ENCODE results near the gene PACSIN1.

PACSIN1 gene, protein sequence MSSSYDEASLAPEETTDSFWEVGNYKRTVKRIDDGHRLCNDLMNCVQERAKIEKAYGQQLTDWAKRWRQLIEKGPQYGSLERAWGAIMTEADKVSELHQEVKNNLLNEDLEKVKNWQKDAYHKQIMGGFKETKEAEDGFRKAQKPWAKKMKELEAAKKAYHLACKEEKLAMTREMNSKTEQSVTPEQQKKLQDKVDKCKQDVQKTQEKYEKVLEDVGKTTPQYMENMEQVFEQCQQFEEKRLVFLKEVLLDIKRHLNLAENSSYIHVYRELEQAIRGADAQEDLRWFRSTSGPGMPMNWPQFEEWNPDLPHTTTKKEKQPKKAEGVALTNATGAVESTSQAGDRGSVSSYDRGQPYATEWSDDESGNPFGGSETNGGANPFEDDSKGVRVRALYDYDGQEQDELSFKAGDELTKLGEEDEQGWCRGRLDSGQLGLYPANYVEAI

GRCh38 chr6:34465531-34466241, at the start of gene PACSIN1:
Gene PACSIN1 (plus strand): TSS chr6:34466076. CDS start chr6:34526306, 60,230 bp downstream.
- no peak for DNase-seq (ENCODE audit: low read depth in 2 of 2)

DNA sequence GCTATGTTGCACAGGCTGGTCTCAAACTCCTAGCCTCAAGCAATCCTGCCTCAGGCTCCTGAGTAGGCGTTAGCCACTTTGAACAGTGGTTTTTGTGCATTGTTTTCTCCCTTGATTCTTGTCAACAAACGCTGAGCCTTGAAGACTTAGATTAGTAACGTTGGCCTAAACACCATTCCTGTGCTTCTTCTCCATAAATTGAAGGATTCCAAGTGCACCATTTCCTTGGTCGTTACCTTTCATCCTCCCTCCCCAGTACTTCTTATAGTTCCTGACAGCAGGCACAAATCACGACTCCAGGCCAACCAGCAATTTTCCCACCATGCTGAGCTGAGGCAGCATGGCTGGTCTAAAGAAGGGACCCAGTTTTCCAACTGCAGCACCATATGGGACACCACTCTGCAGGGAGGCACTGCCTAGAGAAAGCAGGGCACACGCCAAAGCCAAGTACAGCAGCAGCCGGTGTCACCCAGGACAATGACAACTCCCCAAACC, 49.0 kb upstream of the PACSIN1 start:
- DNase-seq (ENCODE audit: low read depth in 2 of 2) = no peak

DNA sequence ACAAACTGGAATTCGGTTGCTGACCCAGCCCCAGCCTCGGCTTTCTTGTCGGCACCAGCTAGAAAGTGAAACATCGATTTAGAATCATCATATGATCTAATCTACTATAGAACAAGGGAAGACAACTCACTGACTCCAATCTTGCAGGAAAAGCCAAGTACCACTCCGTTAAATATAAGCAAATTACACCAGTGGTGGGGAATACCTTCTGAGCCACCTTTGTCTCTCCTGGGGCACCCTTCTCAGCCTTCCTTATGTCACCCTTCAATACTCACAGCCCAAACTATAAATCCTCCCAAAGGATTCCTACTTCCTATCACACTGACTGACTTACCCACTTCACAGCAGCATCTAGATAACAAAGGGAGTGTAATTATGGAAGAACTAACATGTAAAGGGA, 47.5 kb upstream of the PACSIN1 start:
- DNase-seq (ENCODE audit: low read depth in 2 of 2) = no peak

- DNase-seq (ENCODE audit: low read depth in 2 of 2) = no peak
These were observed 42.6 kb upstream of the PACSIN1 start for GRCh38 chr6:34423254-34423653.

DNA sequence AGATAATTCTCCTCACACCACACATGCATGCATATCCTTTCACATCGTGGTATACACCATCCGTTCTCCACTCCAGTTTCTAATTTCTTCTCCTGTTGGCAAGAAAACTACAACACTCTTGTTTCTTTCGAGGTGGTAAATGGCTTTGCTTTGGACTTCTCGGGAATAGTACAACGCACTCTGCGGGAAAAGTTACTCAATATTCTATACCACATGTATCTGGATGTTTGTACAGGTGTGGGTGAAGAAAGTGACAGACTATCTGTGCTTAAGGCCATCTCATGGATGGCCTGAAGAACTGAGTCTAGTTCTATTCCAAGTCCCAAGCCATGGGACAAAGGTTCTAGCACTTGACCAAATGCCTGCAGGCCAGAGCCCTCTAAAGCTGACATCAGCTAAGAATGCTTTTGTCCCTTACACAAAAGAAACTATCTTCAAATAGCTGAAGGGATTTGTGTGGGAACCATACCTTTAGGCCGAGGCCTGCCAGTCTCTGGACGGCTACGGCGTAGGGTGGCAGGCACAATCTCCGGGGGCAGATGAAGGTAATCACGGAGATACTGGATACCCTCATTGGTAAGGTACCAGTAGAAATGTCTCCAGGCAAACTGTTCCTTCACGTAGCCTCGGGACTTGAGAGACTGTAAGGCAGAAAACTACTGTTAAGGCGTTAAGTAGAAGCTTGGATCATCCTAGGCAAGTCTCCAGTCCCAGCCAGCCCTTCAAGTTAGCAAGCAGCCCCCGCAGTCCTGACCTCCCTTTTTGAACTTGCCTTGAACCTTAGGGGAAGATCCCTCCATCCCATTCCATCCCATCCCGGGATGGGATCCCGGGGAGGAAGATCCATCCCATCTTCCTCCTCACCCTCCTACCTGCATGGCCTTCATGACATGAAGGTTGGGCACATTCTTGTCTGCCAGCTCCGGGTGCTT, 41.4 kb upstream of the PACSIN1 start:
- DNase-seq (ENCODE audit: low read depth in 2 of 2) = no peak

- DNase-seq (ENCODE audit: low read depth in 2 of 2) = no peak
These were observed 40.8 kb upstream of the PACSIN1 start for GRCh38 chr6:34425132-34425497.

GRCh38 chr6:34425498-34426410, 40.1 kb upstream of the PACSIN1 start, which contains the start of gene RPS10:
Gene RPS10 (minus strand): TSS chr6:34426069. CDS start chr6:34425221, 848 bp downstream.
- peak; percentile 84 to 87 for DNase-seq (ENCODE audit: low read depth in 2 of 2)

DNA sequence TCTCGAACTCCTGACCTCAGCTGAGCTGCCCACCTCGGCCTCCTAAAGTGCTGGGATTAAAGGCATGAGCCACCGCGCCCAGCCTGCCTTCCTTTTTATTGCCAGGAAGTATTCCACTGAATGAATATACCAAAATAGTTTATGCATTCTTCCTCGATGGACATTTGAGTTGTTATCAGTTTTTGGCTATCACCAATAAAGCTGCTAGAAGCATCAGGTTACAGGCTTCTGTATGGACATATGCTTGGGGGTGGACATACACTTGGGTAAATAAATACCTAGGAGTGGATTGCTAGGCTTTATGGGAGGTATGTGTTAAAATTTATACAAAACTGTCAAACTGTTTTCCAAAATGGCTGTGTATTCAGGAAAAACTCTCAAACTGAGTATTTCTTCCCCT, 30.0 kb upstream of the PACSIN1 start:
- no peak for DNase-seq (ENCODE audit: low read depth in 2 of 2)

DNA sequence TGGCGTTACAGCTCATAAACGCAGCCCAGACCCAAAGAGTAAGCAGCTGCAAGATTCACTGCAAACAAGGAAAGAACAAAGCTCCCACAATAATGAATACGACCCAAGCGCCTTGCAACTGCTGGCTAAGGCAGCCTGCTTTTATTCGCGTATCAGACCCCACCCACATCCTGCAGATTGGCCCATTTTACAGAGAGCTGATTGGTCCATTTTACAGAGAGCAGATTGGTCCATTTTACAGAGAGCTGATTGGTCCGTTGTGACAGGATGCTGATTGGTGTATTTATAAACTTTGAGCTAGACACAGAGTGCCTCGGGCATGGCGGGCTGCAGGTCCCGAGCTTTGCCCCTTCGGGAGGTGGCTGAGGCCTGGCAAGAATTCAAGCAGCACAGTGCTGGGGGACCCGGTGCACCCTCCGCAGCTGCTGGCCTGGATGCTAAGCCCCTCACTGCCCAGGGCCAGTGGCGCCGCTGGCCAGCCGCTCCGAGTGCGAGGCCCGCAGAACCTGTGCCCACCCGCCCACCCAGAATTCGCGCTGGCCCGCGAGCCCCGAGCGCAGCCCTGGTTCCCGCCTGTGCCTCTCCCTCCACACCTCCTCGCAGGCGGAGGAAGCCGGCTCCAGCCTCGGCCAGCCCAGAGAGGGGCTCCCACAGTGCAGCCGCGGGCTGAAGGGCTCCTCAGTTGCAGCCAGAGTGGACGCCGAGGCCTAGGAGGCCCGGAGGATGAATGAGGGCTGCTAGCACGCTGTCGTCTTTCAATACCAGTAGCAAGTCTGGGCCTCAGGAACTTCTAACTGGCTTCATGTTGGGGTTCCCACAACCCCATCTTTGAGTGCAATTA, 28.9 kb upstream of the PACSIN1 start:
- DNase-seq (ENCODE audit: low read depth in 2 of 2) = no peak

GRCh38 chr6:34437644-34437970, 28.3 kb upstream of the PACSIN1 start:
- DNase-seq (ENCODE audit: low read depth in 2 of 2) = no peak

- DNase-seq (ENCODE audit: low read depth in 2 of 2) = no peak
These were observed 27.2 kb upstream of the PACSIN1 start for GRCh38 chr6:34438705-34439104.

GRCh38 chr6:34439442-34439841, 26.4 kb upstream of the PACSIN1 start:
- DNase-seq (ENCODE audit: low read depth in 2 of 2) = no peak

DNA sequence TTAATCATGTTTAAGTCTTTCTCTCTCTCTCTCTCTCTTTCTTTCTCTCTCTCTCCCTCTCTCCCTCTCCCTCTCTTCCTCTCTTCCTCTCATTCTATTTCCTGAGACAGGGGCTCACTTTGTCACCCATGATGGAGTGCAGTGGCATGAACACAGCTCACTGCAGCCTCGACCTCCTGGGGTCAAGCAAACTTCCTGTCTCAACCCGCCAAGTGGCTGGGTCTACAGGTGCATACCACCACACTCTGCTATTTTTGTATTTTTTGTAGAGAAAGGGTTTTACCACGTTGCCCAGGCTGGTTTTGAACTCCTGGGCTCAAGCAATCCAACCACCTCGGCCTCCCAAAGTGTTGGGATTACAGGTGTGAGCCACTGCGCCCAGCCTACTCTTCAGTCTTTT, 24.4 kb upstream of the PACSIN1 start:
- no peak for DNase-seq (ENCODE audit: low read depth in 2 of 2)

DNA sequence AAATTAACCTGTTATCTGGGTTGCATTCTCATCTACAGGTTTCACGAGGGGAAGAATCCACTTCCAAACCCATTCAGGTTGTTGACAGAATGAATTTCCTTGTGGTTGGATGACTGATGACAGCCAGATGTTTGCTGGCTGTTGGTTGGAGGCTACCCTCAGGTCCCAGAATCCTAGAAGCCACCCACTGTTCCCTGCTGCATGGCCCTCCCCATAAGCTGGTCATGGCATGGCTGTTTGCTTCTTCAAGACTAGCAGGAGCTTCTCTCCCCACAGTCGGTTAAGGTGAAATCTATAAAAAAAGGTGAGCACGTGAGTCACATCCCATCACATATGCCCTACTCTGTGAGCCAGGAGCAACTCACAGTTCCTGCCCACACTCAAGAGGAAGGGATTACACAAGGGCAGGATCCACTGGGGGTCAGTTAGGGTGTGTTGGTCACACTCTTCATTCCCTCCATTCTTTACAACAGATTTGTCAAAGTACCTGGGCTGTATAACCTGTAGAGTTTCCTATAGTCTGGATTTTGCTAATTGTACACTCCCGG, 20.5 kb upstream of the PACSIN1 start:
- no peak for DNase-seq (ENCODE audit: low read depth in 2 of 2)

DNA sequence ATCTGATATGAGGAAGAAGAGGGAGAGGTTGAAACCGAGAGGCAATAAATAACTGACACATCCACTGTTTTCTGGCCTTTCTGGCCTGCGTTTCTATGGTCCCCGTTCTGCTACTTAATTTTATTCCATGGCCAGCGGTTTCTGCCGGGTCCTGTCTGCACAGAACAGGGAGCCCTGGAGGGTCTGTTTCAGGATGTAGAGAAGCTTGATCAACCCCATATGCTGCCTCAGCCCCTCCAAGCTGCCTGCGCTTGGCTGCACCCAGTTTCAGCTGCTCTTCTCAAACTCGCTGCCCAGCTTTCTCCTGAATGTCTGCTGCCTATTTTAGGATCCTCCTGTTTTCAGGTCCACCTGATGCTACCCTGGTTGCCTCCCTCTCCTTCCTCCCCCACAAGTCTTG, 18.5 kb upstream of the PACSIN1 start:
- DNase-seq (ENCODE audit: low read depth in 2 of 2) = no peak

- no peak for DNase-seq (ENCODE audit: low read depth in 2 of 2)
These were observed 18.0 kb upstream of the PACSIN1 start for GRCh38 chr6:34447910-34448309.

DNA sequence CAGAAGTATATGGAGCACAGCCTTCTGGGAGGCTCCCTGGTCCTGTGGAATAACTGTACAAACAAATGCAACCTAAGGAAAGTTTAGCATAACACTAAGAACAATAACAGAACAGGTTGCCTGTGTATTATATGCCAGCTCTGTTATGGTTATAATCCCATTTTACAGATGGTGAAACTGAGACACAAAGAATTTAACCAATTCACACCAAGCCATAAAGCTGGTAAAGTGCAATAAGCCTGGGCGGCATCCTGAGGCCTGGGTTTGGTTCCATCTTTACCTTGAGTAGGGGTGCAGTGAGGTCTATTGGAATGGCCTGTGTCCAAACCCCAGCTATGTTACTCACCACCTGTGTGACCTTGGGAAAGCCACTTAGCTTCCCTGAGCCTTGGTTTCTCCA, 14.7 kb upstream of the PACSIN1 start:
- no peak for DNase-seq (ENCODE audit: low read depth in 2 of 2)

GRCh38 chr6:34455831-34456230, 10.0 kb upstream of the PACSIN1 start:
- DNase-seq (ENCODE audit: low read depth in 2 of 2) = no peak

DNA sequence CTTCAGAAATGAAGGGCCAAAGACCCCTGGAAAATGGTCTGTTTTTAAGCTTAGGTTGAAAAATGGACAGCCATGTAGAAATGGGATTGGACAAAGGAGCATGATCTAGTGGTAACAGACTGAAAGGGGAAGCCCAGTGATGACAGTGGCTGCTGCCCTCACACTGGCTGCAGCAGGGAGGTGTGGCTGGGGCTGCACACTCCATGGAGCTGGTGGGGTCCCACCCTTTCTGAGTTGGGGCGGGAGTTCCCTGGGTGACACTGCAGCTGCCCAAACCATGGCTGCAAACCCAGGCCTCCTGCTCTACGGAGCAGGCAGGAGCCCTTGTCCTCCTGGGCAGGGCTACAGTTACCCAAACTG, 8.5 kb upstream of the PACSIN1 start:
- DNase-seq (ENCODE audit: low read depth in 2 of 2) = no peak
